ENCODE measurements around the gene RBP2.

RBP2 gene

GRCh38 chr3:139476348-139476747 is at the start of gene RBP2:
RBP2 (minus strand) TSS chr3:139476516; CDS start chr3:139476459, 57 bp downstream.
- Mint-ChIP-seq H3K9me3 (no peaks in the 10 kb centered on the region), H3K4me1 (no peaks in the 10 kb centered on the region), H3K27ac (no peak within 1 kb of the TSS), H3K27me3 (no peaks in the 10 kb centered on the region), H3K4me3 (no peak within 1 kb of the TSS), H3K36me3 (no peaks in the 10 kb centered on the region)
- no peak for ATAC-seq

- no peak overlapping the region for H3K4me3 Mint-ChIP-seq
- ATAC-seq, result no peak
- no peaks in the 10 kb centered on the region for H3K4me1 Mint-ChIP-seq
- H3K27me3 Mint-ChIP-seq, result no peaks in the 10 kb centered on the region
- H3K36me3 Mint-ChIP-seq, result no peaks in the 10 kb centered on the region
- no peak overlapping the region for H3K27ac Mint-ChIP-seq
- H3K9me3 Mint-ChIP-seq, result no peaks in the 10 kb centered on the region
These were observed 48.7 kb upstream of the RBP2 start for GRCh38 chr3:139524841-139525636.

GRCh38 chr3:139523718-139524117 is 47.4 kb upstream of the RBP2 start:
- Mint-ChIP-seq H3K27ac (no peak overlapping the region), H3K27me3 (no peaks in the 10 kb centered on the region), H3K9me3 (no peaks in the 10 kb centered on the region), H3K4me3 (no peak overlapping the region), H3K4me1 (no peaks in the 10 kb centered on the region), H3K36me3 (no peaks in the 10 kb centered on the region)
- ATAC-seq, result no peak

- Mint-ChIP-seq H3K27ac (no peak overlapping the region), H3K4me1 (no peaks in the 10 kb centered on the region), H3K9me3 (no peaks in the 10 kb centered on the region), H3K36me3 (no peaks in the 10 kb centered on the region), H3K4me3 (no peak overlapping the region), H3K27me3 (no peaks in the 10 kb centered on the region)
- ATAC-seq, result no peak
These were observed 46.9 kb upstream of the RBP2 start for GRCh38 chr3:139523166-139523565.

GRCh38 chr3:139522421-139522820 is 46.1 kb upstream of the RBP2 start:
- no peak overlapping the region for H3K4me3 Mint-ChIP-seq
- no peaks in the 10 kb centered on the region for H3K9me3 Mint-ChIP-seq
- H3K27ac Mint-ChIP-seq, result no peak overlapping the region
- no peaks in the 10 kb centered on the region for H3K36me3 Mint-ChIP-seq
- ATAC-seq, result no peak
- no peaks in the 10 kb centered on the region for H3K4me1 Mint-ChIP-seq
- no peaks in the 10 kb centered on the region for H3K27me3 Mint-ChIP-seq

GRCh38 chr3:139521816-139522215 is 45.5 kb upstream of the RBP2 start:
- Mint-ChIP-seq H3K27me3 (no peaks in the 10 kb centered on the region), H3K36me3 (no peaks in the 10 kb centered on the region), H3K27ac (no peak overlapping the region), H3K4me1 (no peaks in the 10 kb centered on the region), H3K9me3 (no peaks in the 10 kb centered on the region), H3K4me3 (no peak overlapping the region)
- no peak for ATAC-seq

GRCh38 chr3:139521144-139521543 is 44.8 kb upstream of the RBP2 start:
- no peak overlapping the region for H3K27ac Mint-ChIP-seq
- no peak overlapping the region for H3K4me3 Mint-ChIP-seq
- no peaks in the 10 kb centered on the region for H3K27me3 Mint-ChIP-seq
- ATAC-seq, result no peak
- no peaks in the 10 kb centered on the region for H3K4me1 Mint-ChIP-seq
- no peaks in the 10 kb centered on the region for H3K36me3 Mint-ChIP-seq
- no peaks in the 10 kb centered on the region for H3K9me3 Mint-ChIP-seq

- Mint-ChIP-seq H3K9me3 (no peaks in the 10 kb centered on the region), H3K4me3 (no peak overlapping the region), H3K4me1 (no peaks in the 10 kb centered on the region), H3K27ac (no peak overlapping the region), H3K27me3 (no peaks in the 10 kb centered on the region), H3K36me3 (no peaks in the 10 kb centered on the region)
- no peak for ATAC-seq
These were observed 43.9 kb upstream of the RBP2 start for GRCh38 chr3:139519998-139520737.

GRCh38 chr3:139518926-139519842 is 42.9 kb upstream of the RBP2 start:
- Mint-ChIP-seq H3K4me3 (no peak overlapping the region), H3K36me3 (no peaks in the 10 kb centered on the region)
- ATAC-seq, result no peak

GRCh38 chr3:139518306-139518705 is 42.0 kb upstream of the RBP2 start:
- Mint-ChIP-seq H3K9me3 (no peaks in the 10 kb centered on the region), H3K4me1 (no peaks in the 10 kb centered on the region), H3K27ac (no peak overlapping the region), H3K27me3 (no peaks in the 10 kb centered on the region), H3K4me3 (no peak overlapping the region), H3K36me3 (no peaks in the 10 kb centered on the region)
- no peak for ATAC-seq

More at GRCh38 chr3:139518926-139519842, 42.9 kb upstream of the RBP2 start:
- Mint-ChIP-seq H3K9me3 (no peaks in the 10 kb centered on the region), H3K4me1 (no peaks in the 10 kb centered on the region), H3K27ac (no peak overlapping the region), H3K27me3 (no peaks in the 10 kb centered on the region)

- Mint-ChIP-seq H3K27me3 (no peaks in the 10 kb centered on the region), H3K27ac (no peak overlapping the region), H3K4me1 (no peaks in the 10 kb centered on the region), H3K9me3 (no peaks in the 10 kb centered on the region), H3K4me3 (no peak overlapping the region), H3K36me3 (no peaks in the 10 kb centered on the region)
- no peak for ATAC-seq
These were observed 41.2 kb upstream of the RBP2 start for GRCh38 chr3:139517321-139518065.

- H3K27ac Mint-ChIP-seq, result no peak overlapping the region
- H3K4me3 Mint-ChIP-seq, result no peak overlapping the region
- no peaks in the 10 kb centered on the region for H3K36me3 Mint-ChIP-seq
- H3K9me3 Mint-ChIP-seq, result no peaks in the 10 kb centered on the region
- no peak for ATAC-seq
- no peaks in the 10 kb centered on the region for H3K4me1 Mint-ChIP-seq
- no peaks in the 10 kb centered on the region for H3K27me3 Mint-ChIP-seq
These were observed 38.4 kb upstream of the RBP2 start for GRCh38 chr3:139514741-139515140.

- no peak overlapping the region for H3K27ac Mint-ChIP-seq
- H3K27me3 Mint-ChIP-seq, result no peaks in the 10 kb centered on the region
- no peak overlapping the region for H3K4me3 Mint-ChIP-seq
- no peaks in the 10 kb centered on the region for H3K36me3 Mint-ChIP-seq
- H3K9me3 Mint-ChIP-seq, result no peaks in the 10 kb centered on the region
- no peaks in the 10 kb centered on the region for H3K4me1 Mint-ChIP-seq
- no peak for ATAC-seq
These were observed 33.3 kb upstream of the RBP2 start for GRCh38 chr3:139509631-139510030.

- no peak for ATAC-seq
- Mint-ChIP-seq H3K36me3 (no peaks in the 10 kb centered on the region), H3K27me3 (no peaks in the 10 kb centered on the region), H3K4me3 (no peak overlapping the region), H3K27ac (no peak overlapping the region), H3K9me3 (no peaks in the 10 kb centered on the region), H3K4me1 (peaks cover 9% of the 10 kb centered on the region)
These were observed 30.4 kb upstream of the RBP2 start for GRCh38 chr3:139506766-139507165.
